CD14-positive monocyte (primary cell): ENCODE results near the gene RIPK1. TPM values are rescaled to one million over a fixed set of nuclear protein-coding genes. Genes with fewer than 3 reads are reported as not detected.
"Not testable (repeated sequence)": the region's sequence is repeated elsewhere in the genome, so short reads cannot be mapped to it uniquely, and the experiment has no call there.

Experiments
- DNase-seq, 3 donors: peaks; one replicate each; pipeline ENCODE4 v3.0.0-alpha.2; 2011 to 2022
- H2AFZ ChIP-seq: 2 replicates; pipeline ENCODE4 v1.6.0; 2012; ENCODE audit warnings: mild to moderate bottlenecking, low read depth, low read length, inconsistent platforms; ENCODE audit not compliant: insufficient read depth, poor library complexity, severe bottlenecking
- H3K27ac ChIP-seq, 2 donors: 1 replicate in 1 of 2; 2 replicates in 1 of 2; pipeline ENCODE4 v1.5.1; 2012 to 2013; ENCODE audit warnings: low read length in 2 of 2, control low read depth in 1 of 2, inconsistent platforms in 1 of 2, low read depth in 1 of 2, mild to moderate bottlenecking in 1 of 2
- H3K27me3 ChIP-seq, 2 donors: one replicate each; pipeline versions ENCODE4 v1.6.0 to v1.6.1; 2011 to 2013; ENCODE audit warnings: low read length in 2 of 2; ENCODE audit not compliant: control insufficient read depth in 2 of 2, insufficient read depth in 2 of 2
- H3K36me3 ChIP-seq, 2 donors: replicated peaks in 1 of 2; 1 replicate in 1 of 2; 2 replicates in 1 of 2; pipeline versions ENCODE4 v1.5.1 to v1.6.1; 2012 to 2013; ENCODE audit warnings: low read length in 2 of 2, control low read depth in 1 of 2, inconsistent platforms in 1 of 2, mild to moderate bottlenecking in 1 of 2; ENCODE audit not compliant: insufficient read depth in 2 of 2, control insufficient read depth in 1 of 2
- H3K4me1 ChIP-seq, 2 donors: 1 replicate in 1 of 2; 2 replicates in 1 of 2; pipeline versions ENCODE4 v1.5.1 to v1.6.1; 2012 to 2013; ENCODE audit warnings: low read length in 2 of 2, control low read depth in 1 of 2, inconsistent platforms in 1 of 2, mild to moderate bottlenecking in 1 of 2, moderate library complexity in 1 of 2; ENCODE audit not compliant: insufficient read depth in 2 of 2, control insufficient read depth in 1 of 2
- H3K4me2 ChIP-seq: replicated peaks from 2 replicates; pipeline ENCODE3; 2012; ENCODE audit warnings: low read length, moderate library complexity, mild to moderate bottlenecking; ENCODE audit not compliant: poor library complexity, severe bottlenecking; ENCODE audit errors: extremely low read depth
- H3K4me3 ChIP-seq, 3 experiments: fragments of 200-600 bp in 1 of 3; sonication (generic) in 1 of 3; replicated peaks in 1 of 3; 1 replicate in 2 of 3; 2 replicates in 1 of 3; pipeline ENCODE4 v1.5.1; 2011 to 2013; ENCODE audit warnings: low read length in 3 of 3, mild to moderate bottlenecking in 3 of 3, control low read depth in 2 of 3, low read depth in 2 of 3, inconsistent platforms in 1 of 3, moderate library complexity in 1 of 3
- H3K79me2 ChIP-seq: 2 replicates; pipeline ENCODE4 v1.6.0; 2012; ENCODE audit warnings: mild to moderate bottlenecking, control low read depth, inconsistent platforms, low read length, moderate library complexity; ENCODE audit not compliant: insufficient read depth
- H3K9ac ChIP-seq: 2 replicates; pipeline ENCODE4 v1.6.0; 2017; ENCODE audit warnings: low read length, mild to moderate bottlenecking; ENCODE audit not compliant: insufficient read depth, poor library complexity, severe bottlenecking
- H3K9me3 ChIP-seq, 2 donors: replicated peaks in 1 of 2; 1 replicate in 1 of 2; 2 replicates in 1 of 2; pipeline versions ENCODE4 v1.5.1 to v1.6.1; 2012 to 2013; ENCODE audit warnings: low read length in 2 of 2, control low read depth in 1 of 2; ENCODE audit not compliant: control insufficient read depth in 1 of 2, insufficient read depth in 1 of 2
- H4K20me1 ChIP-seq: 2 replicates; pipeline ENCODE4 v1.6.0; 2012; ENCODE audit warnings: mild to moderate bottlenecking, low read length, control low read depth, moderate library complexity; ENCODE audit not compliant: insufficient read depth
- H3K27ac Mint-ChIP-seq, 7 donors: one replicate each; pipeline ENCODE4 v1.8.0; 2020; ENCODE audit warnings: mild to moderate bottlenecking in 7 of 7, mixed read lengths in 7 of 7, moderate library complexity in 6 of 7, inconsistent platforms in 2 of 7
- H3K27me3 Mint-ChIP-seq, 3 donors: one replicate each; pipeline ENCODE4 v1.8.0; 2021 to 2022; ENCODE audit warnings: low read depth in 3 of 3, mild to moderate bottlenecking in 3 of 3, mixed read lengths in 3 of 3, moderate library complexity in 3 of 3, inconsistent platforms in 1 of 3
- H3K36me3 Mint-ChIP-seq, 2 donors: one replicate each; pipeline ENCODE4 v1.8.0; 2020; ENCODE audit warnings: mixed read lengths in 2 of 2, inconsistent platforms in 1 of 2, mild to moderate bottlenecking in 1 of 2
- H3K4me1 Mint-ChIP-seq: one replicate; pipeline ENCODE4 v1.8.0; 2020; ENCODE audit warnings: mild to moderate bottlenecking, mixed read lengths
- H3K4me3 Mint-ChIP-seq, 2 donors: one replicate each; pipeline ENCODE4 v1.8.0; 2020; ENCODE audit warnings: mild to moderate bottlenecking in 2 of 2, mixed read lengths in 2 of 2, moderate library complexity in 1 of 2
- H3K9me3 Mint-ChIP-seq, 7 donors: one replicate each; pipeline ENCODE4 v1.8.0; 2020 to 2022; ENCODE audit warnings: mixed read lengths in 7 of 7, mild to moderate bottlenecking in 6 of 7, moderate library complexity in 6 of 7, inconsistent platforms in 2 of 7
- CTCF ChIP-seq: fragments of 200-600 bp; IDR thresholded peaks from one replicate; pipeline ENCODE4 v1.8.0; 2022; ENCODE audit warnings: antibody characterized with exemption, mild to moderate bottlenecking
- WGBS: methylation state at CpG from one replicate; pipeline ENCODE4 v1.1.5; 2013; ENCODE audit warnings: missing lambda C conversion rate; ENCODE audit not compliant: insufficient coverage; 5-methylcytosine and 5-hydroxymethylcytosine counted together
- intact Hi-C, 2 donors: fragments of 100-400 bp; cut with micrococcal nuclease; formaldehyde crosslinking; loops; one replicate each; pipeline versions ENCODE4 v1.15.0 to v1.15.1; 2023
- polyA plus RNA-seq, 3 donors: library from polyadenylated mRNA; depleted of rRNA in 1 of 3; unstranded in 2 of 3; stranded (reverse) in 1 of 3; fragments of 300-500 nt in 2 of 3; fragments of >200 nt in 1 of 3; fragmentation: Illumina TruSeq in 2 of 3; gene quantifications; 1 replicate in 2 of 3; 2 replicates in 1 of 3; pipeline ENCODE4 v1.2.3, GENCODE V29; 2012 to 2021

RIPK1 gene
- polyA plus RNA-seq, 3 donors, result 6.0 to 9.6 (median 9.6) TPM

GRCh38 chr6:3152689-3153088, 84.4 kb downstream of the RIPK1 start:
- Histone ChIP-seq H3K4me2 (no peak overlapping the region), H3K9ac (no peak overlapping the region), H4K20me1 (no peaks in the 10 kb centered on the region), H3K79me2 (no peaks in the 10 kb centered on the region), H3K36me3 (no peaks in the 10 kb centered on the region), H2AFZ (no peak overlapping the region), H3K27ac (no peak overlapping the region), H3K4me3 (no peak overlapping the region), H3K27me3 (peaks cover 6 to 21% of the 10 kb centered on the region in 2 donors), H3K9me3 (peaks cover 0 to under 1% of the 10 kb centered on the region in 2 donors), H3K4me1 (peaks cover 8 to 12% of the 10 kb centered on the region in 2 donors)
- Mint-ChIP-seq H3K27me3 (peaks cover 18 to 28% (median 22%) of the 10 kb centered on the region in 3 donors), H3K9me3 (peaks cover 0 to 6% (median 4%) of the 10 kb centered on the region in 7 donors), H3K4me1 (peaks cover 9% of the 10 kb centered on the region), H3K27ac (no peak overlapping the region), H3K4me3 (no peak overlapping the region), H3K36me3 (peaks cover 11 to 18% of the 10 kb centered on the region in 2 donors)
- no peak for DNase-seq
- TF ChIP-seq CTCF, result no peak
- intact Hi-C loops, result no loop called here
- WGBS, result 100% methylated on average over 2 of the region's 3 CpGs

GRCh38 chr6:3155416-3155815, 87.1 kb downstream of the RIPK1 start:
- H3K9ac ChIP-seq, H3K4me3 ChIP-seq, H3K27ac ChIP-seq, H3K27ac Mint-ChIP-seq, H4K20me1 ChIP-seq, H3K79me2 ChIP-seq, H3K4me2 ChIP-seq, DNase-seq, H3K9me3 Mint-ChIP-seq, H3K36me3 ChIP-seq, H2AFZ ChIP-seq, intact Hi-C loops, H3K9me3 ChIP-seq: not testable (repeated sequence)
- H3K36me3 Mint-ChIP-seq, result peaks cover 15 to 25% of the 10 kb centered on the region in 2 donors
- 95% methylated on average over 4 of the region's 6 CpGs for WGBS
- H3K4me1 Mint-ChIP-seq, result peaks cover 20% of the 10 kb centered on the region
- peaks cover 41 to 54% (median 46%) of the 10 kb centered on the region in 3 donors for H3K27me3 Mint-ChIP-seq
- H3K27me3 ChIP-seq, result peaks cover 13 to 41% of the 10 kb centered on the region in 2 donors
- peaks cover 15 to 31% of the 10 kb centered on the region in 2 donors for H3K4me1 ChIP-seq
- peak overlapping the region in 1 of 2 donors; percentile 57 for H3K4me3 Mint-ChIP-seq

- Histone ChIP-seq H3K4me3 (peak overlapping the region; percentile 50 to 95 (median 76)), H3K27ac (peak overlapping the region in 1 of 2 donors; percentile 85), H3K4me2 (peak overlapping the region; percentile 95), H3K27me3 (peaks cover 13 to 43% of the 10 kb centered on the region in 2 donors), H3K4me1 (peaks cover 15 to 38% of the 10 kb centered on the region in 2 donors), H2AFZ (peak overlapping the region; percentile 99), H3K9ac (peak overlapping the region; percentile 86)
- 6% methylated on average over 22 of the region's 32 CpGs for WGBS
- not testable (repeated sequence) for H3K79me2 ChIP-seq, H4K20me1 ChIP-seq, H3K9me3 Mint-ChIP-seq, DNase-seq, H3K9me3 ChIP-seq, H3K36me3 ChIP-seq
- Mint-ChIP-seq H3K4me3 (peak overlapping the region; percentile 87 to 93), H3K4me1 (peaks cover 21% of the 10 kb centered on the region), H3K27me3 (peaks cover 46 to 63% (median 54%) of the 10 kb centered on the region in 3 donors), H3K36me3 (peaks cover 15 to 25% of the 10 kb centered on the region in 2 donors), H3K27ac (peak overlapping the region in 6 of 7 donors; percentile 26 to 83 (median 76))
- intact Hi-C loops, result loop anchor here in 1 of 2 donors (1.0 kb wide), 1 partner anchor 24 kb away; no protein-coding TSS in a partner anchor
These were observed 88.2 kb downstream of the RIPK1 start for GRCh38 chr6:3156184-3157130.
